DND-41 (cell line): ENCODE data around the gene ABLIM1.
A peak's percentile ranks its signal among the peaks of the same experiment; 100 is the strongest.

ENCODE experiments used
- ATAC-seq: fragments of 200-7000 bp; cut with Tn5 transposase; 3 replicates; pipeline ENCODE4 v1.9.1; 2021; ENCODE audit warnings: low read depth; ENCODE audit not compliant: insufficient read depth
- DNase-seq: peaks from one replicate; pipeline ENCODE4 v3.0.0-alpha.2; 2020
- H2AFZ ChIP-seq: 2 replicates; pipeline ENCODE4 v1.6.0; 2012; ENCODE audit warnings: low read depth, low read length
- H3K27ac ChIP-seq: 2 replicates; pipeline ENCODE4 v1.5.1; 2012; ENCODE audit warnings: low read length, inconsistent platforms
- H3K27me3 ChIP-seq: fragments of 200-600 bp; sonication (generic); 2 replicates; pipeline ENCODE4 v1.6.0; 2012; ENCODE audit warnings: low read length, mild to moderate bottlenecking, inconsistent platforms; ENCODE audit not compliant: insufficient read depth, poor library complexity
- H3K36me3 ChIP-seq: 2 replicates; pipeline ENCODE4 v1.5.1; 2012; ENCODE audit warnings: low read length, inconsistent platforms; ENCODE audit not compliant: insufficient read depth
- H3K4me1 ChIP-seq: 2 replicates; pipeline ENCODE4 v1.5.1; 2012; ENCODE audit warnings: mild to moderate bottlenecking, low read length; ENCODE audit not compliant: insufficient read depth
- H3K4me2 ChIP-seq: 2 replicates; pipeline ENCODE4 v1.6.0; 2012; ENCODE audit warnings: mild to moderate bottlenecking, moderate library complexity, low read length, inconsistent platforms; ENCODE audit not compliant: insufficient read depth
- H3K4me3 ChIP-seq, 2 experiments: fragments of 200-600 bp in 1 of 2; shearing (Covaris generic) in 1 of 2; 2 replicates each; pipeline ENCODE4 v1.5.1; 2012 to 2016; ENCODE audit warnings: inconsistent platforms in 2 of 2, low read length in 2 of 2, mild to moderate bottlenecking in 2 of 2, low read depth in 1 of 2, moderate library complexity in 1 of 2
- H3K79me2 ChIP-seq: 2 replicates; pipeline ENCODE4 v1.6.0; 2012; ENCODE audit warnings: low read length, inconsistent platforms; ENCODE audit not compliant: insufficient read depth
- H3K9ac ChIP-seq: 2 replicates; pipeline ENCODE4 v1.6.0; 2012; ENCODE audit warnings: low read depth, mild to moderate bottlenecking, inconsistent platforms, low read length, moderate library complexity
- H3K9me3 ChIP-seq: 2 replicates; pipeline ENCODE4 v1.5.1; 2012; ENCODE audit warnings: low read length, moderate library complexity, mild to moderate bottlenecking, inconsistent platforms; ENCODE audit not compliant: insufficient read depth, severe bottlenecking
- H4K20me1 ChIP-seq: 2 replicates; pipeline ENCODE4 v1.6.0; 2012; ENCODE audit warnings: low read length; ENCODE audit not compliant: insufficient read depth
- CTCF ChIP-seq: IDR thresholded peaks from 2 replicates; pipeline ENCODE4 v1.5.1; 2012; ENCODE audit warnings: borderline replicate concordance, low read length, moderate library complexity, mild to moderate bottlenecking; ENCODE audit not compliant: poor library complexity, severe bottlenecking; ENCODE audit errors: extremely low read depth
- EZH2 ChIP-seq: IDR thresholded peaks from 3 replicates; pipeline ENCODE4 v1.6.1; 2012; ENCODE audit warnings: borderline replicate concordance, low read depth, mild to moderate bottlenecking, moderate library complexity, low read length, inconsistent platforms; ENCODE audit not compliant: severe bottlenecking

ABLIM1 gene

DNA sequence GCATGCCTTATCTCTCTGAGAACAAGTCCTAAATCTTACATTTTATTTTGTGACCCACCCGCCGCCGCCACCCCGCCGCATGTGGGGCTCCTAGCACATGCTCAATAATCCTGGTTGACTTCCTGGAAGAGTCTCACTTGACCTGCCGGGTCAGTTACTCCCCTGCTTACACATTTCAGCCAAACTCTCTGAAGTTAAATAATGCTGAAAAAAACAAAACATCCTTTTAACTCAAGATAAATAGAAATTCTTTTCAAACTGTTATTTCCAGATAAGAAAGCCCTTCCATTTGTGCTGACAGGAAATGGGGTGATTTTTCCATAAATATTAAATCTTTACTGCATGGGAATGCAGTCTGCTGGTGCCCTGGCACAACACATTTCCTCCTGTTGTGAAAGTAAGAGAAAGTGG lies 123.5 kb downstream of the ABLIM1 start:
- H4K20me1 ChIP-seq: no peaks in the 10 kb centered on the region
- no peak overlapping the region for H3K27ac ChIP-seq
- no peaks in the 10 kb centered on the region for H3K36me3 ChIP-seq
- no peak overlapping the region for H3K9ac ChIP-seq
- no peak overlapping the region for H2AFZ ChIP-seq
- TF ChIP-seq CTCF (no peak), EZH2 (no peak)
- peaks cover 12% of the 10 kb centered on the region for H3K4me1 ChIP-seq
- H3K27me3 ChIP-seq: peaks cover 9% of the 10 kb centered on the region
- no peak overlapping the region for H3K4me3 ChIP-seq
- DNase-seq (no peak), ATAC-seq (no peak)
- no peaks in the 10 kb centered on the region for H3K79me2 ChIP-seq
- H3K9me3 ChIP-seq: no peaks in the 10 kb centered on the region
- H3K4me2 ChIP-seq: no peak overlapping the region

- H4K20me1 ChIP-seq: no peaks in the 10 kb centered on the region
- no peaks in the 10 kb centered on the region for H3K36me3 ChIP-seq
- no peak for TF ChIP-seq EZH2
- no peak for TF ChIP-seq CTCF
- H3K4me2 ChIP-seq: no peak overlapping the region
- no peaks in the 10 kb centered on the region for H3K9me3 ChIP-seq
- no peak overlapping the region for H3K4me3 ChIP-seq
- no peak overlapping the region for H3K9ac ChIP-seq
- H3K27ac ChIP-seq: no peak overlapping the region
- H3K79me2 ChIP-seq: no peaks in the 10 kb centered on the region
- peaks cover 9% of the 10 kb centered on the region for H3K27me3 ChIP-seq
- ATAC-seq: no peak
- no peak overlapping the region for H2AFZ ChIP-seq
- H3K4me1 ChIP-seq: peaks cover 5% of the 10 kb centered on the region
- DNase-seq: no peak
Observed at GRCh38 chr10:114532226-114532625, 125.8 kb downstream of the ABLIM1 start.

- TF ChIP-seq CTCF (no peak), EZH2 (peak; percentile 26)
- Histone ChIP-seq H3K9ac (no peak overlapping the region), H3K4me2 (peak overlapping the region; percentile 61), H3K9me3 (no peaks in the 10 kb centered on the region), H3K79me2 (no peaks in the 10 kb centered on the region), H3K36me3 (no peaks in the 10 kb centered on the region), H3K27me3 (peaks cover 29% of the 10 kb centered on the region), H4K20me1 (peaks cover 11% of the 10 kb centered on the region), H3K4me1 (peaks cover 33% of the 10 kb centered on the region), H3K27ac (peak overlapping the region; percentile 22; the same call in 1 of the 2 replicates), H2AFZ (no peak overlapping the region), H3K4me3 (peak overlapping the region in 1 of 2 experiments; percentile 31; a peak in 2 of 4 replicates)
- ATAC-seq (peak; percentile 100), DNase-seq (peak; percentile 93)
Observed at GRCh38 chr10:114526504-114527238, 131.4 kb downstream of the ABLIM1 start.
